Measurements from ENCODE around the gene NOL6. TPM values are rescaled to one million over a fixed set of nuclear protein-coding genes. Genes with fewer than 3 reads are reported as not detected.

The NOL6 gene
- total RNA-seq, 1 experiment from 2014 or later, result 64.4 TPM

GRCh38 chr9:33436445-33436844 is 37.3 kb downstream of the NOL6 start:
- H4K5ac ChIP-seq (ENCODE audit: insufficient read length, low read depth, low read length), result no peak overlapping the region
- WGBS (ENCODE audit: extremely low coverage, insufficient read length, low lambda C conversion rate), result no CpG with 5 or more reads among the region's 8 CpGs
- no peak overlapping the region for H2AFZ ChIP-seq (ENCODE audit: low read length)
- peaks cover 8% of the 10 kb centered on the region for H3K27me3 Mint-ChIP-seq (ENCODE audit: low read depth)
- no peak for TF ChIP-seq CTCF (conservative IDR thresholded peaks at IDR 0.05)
- no peaks in the 10 kb centered on the region for H3K79me2 ChIP-seq (ENCODE audit: insufficient read depth, low read length)
- H3K36me3 Mint-ChIP-seq (ENCODE audit: insufficient read depth in 1 of 3, low read depth in 3 of 3), result no peaks in the 10 kb centered on the region
- no peaks in the 10 kb centered on the region for H3K23me2 ChIP-seq (ENCODE audit: insufficient read length, low read depth, low read length, poor library complexity, severe bottlenecking)
- no peak overlapping the region for H3K23ac ChIP-seq (ENCODE audit: insufficient read length, low read depth, low read length)
- H3K27ac Mint-ChIP-seq, result no peak overlapping the region
- no peak overlapping the region for H2BK12ac ChIP-seq (ENCODE audit: insufficient read length, low read depth, low read length)
- peak overlapping the region; percentile 14 for H3K56ac ChIP-seq (ENCODE audit: insufficient read length, low read depth, low read length)
- H3K9ac ChIP-seq (ENCODE audit: extremely low read depth, insufficient read length, low read length), result no peak overlapping the region
- H3K18ac ChIP-seq (ENCODE audit: insufficient read length, low read depth, low read length), result no peak overlapping the region
- no peak overlapping the region for H3K4ac ChIP-seq (ENCODE audit: low read depth, low read length)
- H3K4me3 Mint-ChIP-seq, result no peak overlapping the region
- no peak overlapping the region for H3K27ac ChIP-seq (ENCODE audit: insufficient read length, low read depth, low read length)
- no peak overlapping the region for H4K8ac ChIP-seq (replicated peaks; ENCODE audit: insufficient read length, low read depth, low read length)
- H2BK15ac ChIP-seq (ENCODE audit: low read depth, low read length), result no peak overlapping the region
- H3K14ac ChIP-seq (ENCODE audit: insufficient read depth, low read length), result no peak overlapping the region
- no peak overlapping the region for H2BK20ac ChIP-seq (ENCODE audit: low read depth, low read length, poor library complexity, severe bottlenecking)
- no peaks in the 10 kb centered on the region for H3K27me3 ChIP-seq (ENCODE audit: insufficient read depth, low read length)
- no peak overlapping the region for H4K91ac ChIP-seq (ENCODE audit: insufficient read length, low read depth, low read length)
- H3K4me2 ChIP-seq (ENCODE audit: insufficient read depth, insufficient read length, low read length), result no peak overlapping the region
- no peak overlapping the region for H2BK120ac ChIP-seq (ENCODE audit: low read depth, low read length, poor library complexity, severe bottlenecking)
- no peaks in the 10 kb centered on the region for H3K79me1 ChIP-seq (ENCODE audit: insufficient read depth, low read depth, low read length, poor library complexity, severe bottlenecking)
- H3K4me1 ChIP-seq (ENCODE audit: insufficient read depth, low read length), result no peaks in the 10 kb centered on the region
- no peaks in the 10 kb centered on the region for H3K9me3 Mint-ChIP-seq
- H4K20me1 ChIP-seq (ENCODE audit: control insufficient read depth, insufficient read depth, insufficient read length), result no peaks in the 10 kb centered on the region
- peaks cover 11 to 13% of the 10 kb centered on the region in 2 experiments for H3K4me1 Mint-ChIP-seq
- H2AK5ac ChIP-seq (ENCODE audit: insufficient read length, low read length), result no peak overlapping the region
- no peak overlapping the region for H2BK5ac ChIP-seq (ENCODE audit: insufficient read length, low read length)
- H3T11ph ChIP-seq (ENCODE audit: low read length), result no peak overlapping the region
- no peaks in the 10 kb centered on the region for H3K9me3 ChIP-seq (ENCODE audit: control insufficient read depth, low read depth, low read length)
- no peak for DNase-seq

Data from H9 (cell line).